ENCODE results near the gene SH3RF1. TPM values are rescaled to one million over a fixed set of nuclear protein-coding genes. Genes with fewer than 3 reads are reported as not detected.

Gene SH3RF1
- total RNA-seq, 2 donors from 2014 or later: 37.6 to 68.8 TPM

- H3K27me3 Mint-ChIP-seq (ENCODE audit: insufficient read depth): no peaks in the 10 kb centered on the region
- H3K27ac Mint-ChIP-seq: no peak overlapping the region
- 91 to 94% methylated on average over 1 to 2 of the region's 2 CpGs for WGBS, 2 experiments (ENCODE audit: insufficient coverage in 1 of 2, insufficient read length in 1 of 2)
These were observed 111.9 kb downstream of the SH3RF1 start for GRCh38 chr4:169158861-169159260.

GRCh38 chr4:169158046-169158445 is 112.7 kb downstream of the SH3RF1 start:
- Histone ChIP-seq H3K36me3 (ENCODE audit: control insufficient read depth, insufficient read depth, low read length) (peaks cover 49% of the 10 kb centered on the region), H3K9ac (ENCODE audit: extremely low read depth, low read length, poor library complexity, severe bottlenecking) (no peak overlapping the region), H3K4me3 (ENCODE audit: low read length) (no peak overlapping the region), H3K4me1 (ENCODE audit: control insufficient read depth, insufficient read depth, low read length) (no peaks in the 10 kb centered on the region), H3K27ac (ENCODE audit: low read depth, low read length) (no peak overlapping the region), H3K27me3 (ENCODE audit: control insufficient read depth, insufficient read depth, low read length, poor library complexity, severe bottlenecking) (no peaks in the 10 kb centered on the region), H3K9me3 (ENCODE audit: control insufficient read depth, low read length) (no peaks in the 10 kb centered on the region)
- no peak for DNase-seq
- H3K4me1 Mint-ChIP-seq: peaks cover 10% of the 10 kb centered on the region
- H3K27ac Mint-ChIP-seq: no peak overlapping the region
- peaks cover 21% of the 10 kb centered on the region for H3K36me3 Mint-ChIP-seq (ENCODE audit: low read depth)
- no peak for TF ChIP-seq CTCF (conservative IDR thresholded peaks at IDR 0.05)
- no peak overlapping the region for H3K4me3 Mint-ChIP-seq
- no peaks in the 10 kb centered on the region for H3K9me3 Mint-ChIP-seq
- WGBS, 2 experiments (ENCODE audit: insufficient coverage in 1 of 2, insufficient read length in 1 of 2): 98 to 100% methylated on average over 2 to 4 of the region's 4 CpGs
- no peaks in the 10 kb centered on the region for H3K27me3 Mint-ChIP-seq (ENCODE audit: insufficient read depth)

More at GRCh38 chr4:169158861-169159260, 111.9 kb downstream of the SH3RF1 start:
- Histone ChIP-seq H3K27ac (ENCODE audit: low read depth, low read length) (no peak overlapping the region), H3K9me3 (ENCODE audit: control insufficient read depth, low read length) (no peaks in the 10 kb centered on the region), H3K36me3 (ENCODE audit: control insufficient read depth, insufficient read depth, low read length) (peaks cover 41% of the 10 kb centered on the region), H3K9ac (ENCODE audit: extremely low read depth, low read length, poor library complexity, severe bottlenecking) (no peak overlapping the region), H3K27me3 (ENCODE audit: control insufficient read depth, insufficient read depth, low read length, poor library complexity, severe bottlenecking) (no peaks in the 10 kb centered on the region), H3K4me3 (ENCODE audit: low read length) (no peak overlapping the region), H3K4me1 (ENCODE audit: control insufficient read depth, insufficient read depth, low read length) (no peaks in the 10 kb centered on the region)
- peaks cover 6% of the 10 kb centered on the region for H3K4me1 Mint-ChIP-seq
- no peak overlapping the region for H3K4me3 Mint-ChIP-seq
- no peak for DNase-seq
- no peak for TF ChIP-seq CTCF (conservative IDR thresholded peaks at IDR 0.05)
- H3K9me3 Mint-ChIP-seq: no peaks in the 10 kb centered on the region
- peaks cover 15% of the 10 kb centered on the region for H3K36me3 Mint-ChIP-seq (ENCODE audit: low read depth)

- Mint-ChIP-seq H3K9me3 (no peaks in the 10 kb centered on the region), H3K4me1 (peaks cover 8% of the 10 kb centered on the region), H3K27me3 (ENCODE audit: insufficient read depth) (no peaks in the 10 kb centered on the region), H3K36me3 (ENCODE audit: low read depth) (peaks cover 33% of the 10 kb centered on the region), H3K27ac (no peak overlapping the region), H3K4me3 (no peak overlapping the region)
- H3K4me3 ChIP-seq (ENCODE audit: low read length): no peak overlapping the region
- H3K27me3 ChIP-seq (ENCODE audit: control insufficient read depth, insufficient read depth, low read length, poor library complexity, severe bottlenecking): no peaks in the 10 kb centered on the region
- DNase-seq: no peak
- TF ChIP-seq CTCF (conservative IDR thresholded peaks at IDR 0.05): no peak
- H3K36me3 ChIP-seq (ENCODE audit: control insufficient read depth, insufficient read depth, low read length): peaks cover 66% of the 10 kb centered on the region
- no peak overlapping the region for H3K9ac ChIP-seq (ENCODE audit: extremely low read depth, low read length, poor library complexity, severe bottlenecking)
- no peaks in the 10 kb centered on the region for H3K9me3 ChIP-seq (ENCODE audit: control insufficient read depth, low read length)
- H3K4me1 ChIP-seq (ENCODE audit: control insufficient read depth, insufficient read depth, low read length): peaks cover 3% of the 10 kb centered on the region
- H3K27ac ChIP-seq (ENCODE audit: low read depth, low read length): no peak overlapping the region
- WGBS, 2 experiments (ENCODE audit: insufficient coverage in 1 of 2, insufficient read length in 1 of 2): 80 to 91% methylated on average over 1 to 3 of the region's 3 CpGs
These were observed 114.4 kb downstream of the SH3RF1 start for GRCh38 chr4:169156392-169156791.

Data from endodermal cell (in vitro differentiated cells).